HG02884 (cell line): Measurements from ENCODE around the gene PTGES.

Experiments used
- ATAC-seq: cut with Tn5 transposase; IDR thresholded peaks from one replicate; pipeline ENCODE4 v1.9.1; 2021; ENCODE audit warnings: mild to moderate bottlenecking, moderate library complexity; ENCODE audit not compliant: unreplicated experiment

Gene PTGES

DNA sequence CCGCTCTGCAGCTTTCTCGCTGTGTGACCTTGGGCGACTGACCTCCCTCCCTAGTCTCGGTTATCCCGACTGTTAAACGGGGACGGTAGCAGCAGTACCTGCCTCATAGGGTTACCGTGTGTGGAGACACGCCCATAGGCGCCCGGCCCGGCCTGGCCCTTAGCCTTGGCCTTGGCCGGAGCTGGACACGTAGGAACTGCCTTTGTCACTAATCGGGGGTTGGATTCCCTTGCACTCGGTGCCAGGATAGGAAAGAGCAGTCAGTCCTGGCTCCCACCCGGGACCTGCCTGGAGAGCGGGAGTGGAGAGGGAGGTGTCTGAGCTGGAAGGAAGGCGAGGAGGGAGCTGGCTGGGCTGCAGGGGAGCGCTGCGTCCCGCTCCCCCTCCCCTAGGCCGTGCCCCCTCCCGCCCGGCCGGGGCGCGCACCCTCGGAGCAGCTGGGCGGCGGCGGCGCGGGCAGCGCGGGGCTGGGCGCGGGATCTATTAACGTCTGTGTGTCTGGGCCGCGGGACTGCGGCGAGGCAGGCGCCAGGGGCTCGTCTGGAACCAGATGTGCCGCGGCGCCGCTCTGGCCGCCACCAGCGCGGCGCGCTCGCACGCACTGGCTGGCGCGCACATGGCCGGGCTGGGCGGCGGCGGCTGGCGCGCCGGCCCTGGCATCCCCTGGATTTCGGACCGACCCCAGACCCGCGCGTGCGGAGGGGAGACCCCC, 55.7 kb downstream of the PTGES start:
- ATAC-seq: no peak

DNA sequence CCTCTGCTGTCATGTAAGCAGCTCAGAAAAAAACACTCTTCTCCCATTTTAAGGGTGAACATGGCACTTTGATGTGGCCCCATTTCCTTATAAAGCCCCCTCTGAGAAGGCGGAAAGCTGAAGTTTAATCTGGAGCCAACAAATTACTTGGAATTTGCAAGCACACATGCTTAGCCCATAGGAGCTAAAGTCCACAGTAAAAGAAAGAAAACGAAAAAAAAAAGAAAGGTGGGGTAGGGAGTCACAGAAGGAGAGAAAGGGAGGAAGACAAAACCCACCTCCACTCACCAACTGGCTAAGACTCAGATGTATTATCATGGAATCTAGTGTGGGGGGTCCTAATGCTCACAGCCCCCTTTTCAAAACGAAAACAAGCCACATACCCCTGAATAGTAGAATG, 57.0 kb downstream of the PTGES start:
- ATAC-seq: no peak

DNA sequence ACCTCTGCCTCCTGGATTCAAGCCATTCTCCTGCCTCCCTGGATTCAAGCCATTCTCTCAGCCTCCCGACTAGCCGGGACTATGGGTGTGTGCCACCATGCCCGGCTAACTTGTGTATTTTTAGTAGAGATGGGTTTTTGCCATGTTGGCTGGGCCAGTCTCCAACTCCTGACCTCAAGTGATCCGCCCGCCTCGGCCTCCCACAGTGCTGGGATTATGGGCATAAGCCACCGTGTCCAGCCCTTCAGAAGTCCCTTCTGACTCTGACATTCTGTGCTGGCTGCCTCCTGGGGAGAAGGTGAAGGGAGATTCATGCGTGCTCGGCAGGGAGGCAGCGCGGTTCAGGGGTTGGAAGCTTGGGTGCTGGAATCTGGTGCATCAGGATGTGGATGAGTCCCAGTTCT, 58.6 kb downstream of the PTGES start:
- ATAC-seq: no peak

DNA sequence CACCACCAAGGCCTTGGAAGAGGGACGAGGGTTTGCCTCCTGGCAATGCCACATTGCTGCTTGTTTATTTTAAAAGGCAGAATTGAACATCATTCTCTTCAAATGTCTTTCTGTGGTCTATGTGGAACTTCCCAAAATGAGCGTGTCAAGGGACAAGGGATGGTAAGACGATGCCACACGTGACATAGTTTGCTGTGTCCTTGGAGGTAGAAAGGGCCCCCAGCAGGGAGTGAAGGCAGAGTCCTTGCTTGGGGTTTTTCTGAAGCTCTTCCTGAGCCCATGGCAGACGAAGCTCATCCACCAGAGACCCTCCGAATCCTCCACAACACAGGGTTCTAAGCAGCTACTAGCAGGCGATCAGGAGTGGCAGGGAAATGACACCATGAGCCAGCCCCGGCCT, 59.1 kb downstream of the PTGES start:
- no peak for ATAC-seq

DNA sequence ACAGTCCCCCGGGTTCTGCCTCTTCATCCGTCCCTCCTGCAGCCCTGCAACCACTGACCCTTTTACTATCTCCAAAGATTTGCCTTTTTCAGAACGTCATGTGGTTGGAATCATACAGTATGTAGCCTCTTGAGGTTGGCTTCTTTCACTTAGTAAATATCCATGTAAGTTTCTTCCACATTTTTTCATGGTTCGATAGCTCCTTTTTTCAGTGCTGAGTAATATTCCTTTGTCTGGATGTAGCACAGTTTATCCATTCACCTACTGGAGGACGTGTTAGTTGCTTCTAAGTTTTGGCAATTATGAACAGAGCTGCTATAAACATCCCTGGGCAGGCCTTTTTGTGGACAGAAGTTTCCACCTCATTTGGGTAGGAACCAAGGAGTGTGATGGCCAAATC, 60.3 kb downstream of the PTGES start:
- ATAC-seq: no peak
